Limb (tissue), 2 donors: ENCODE measurements around the gene TMEM256.

ENCODE experiments used
- DNase-seq, 2 donors: peaks; one replicate each; pipeline ENCODE4 v3.0.0-alpha.2; 2016; ENCODE audit errors: extremely low spot score in 2 of 2

Gene TMEM256

GRCh38 chr17:7431231-7431630 lies 27.3 kb upstream of the TMEM256 start:
- DNase-seq: no peak

DNA sequence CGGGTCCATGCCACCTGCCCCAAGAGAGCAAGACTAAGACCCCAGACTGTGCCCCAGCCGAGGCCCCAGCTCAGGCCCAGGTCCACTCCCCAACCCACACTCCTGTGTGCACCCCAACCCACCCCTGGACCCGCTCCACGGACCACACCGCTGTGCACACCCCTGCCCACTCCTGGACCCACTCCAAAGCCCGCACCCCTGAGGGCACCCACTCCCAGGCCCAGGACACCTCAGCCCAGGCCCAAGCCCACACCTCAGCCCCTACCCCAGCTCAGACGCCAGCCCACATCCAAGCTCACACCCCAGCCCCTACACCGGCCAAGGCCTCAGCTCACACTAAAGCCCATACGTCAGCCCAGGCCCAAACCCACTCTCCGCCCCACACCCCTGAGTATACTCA lies 25.8 kb upstream of the TMEM256 start:
- DNase-seq: no peak

DNA sequence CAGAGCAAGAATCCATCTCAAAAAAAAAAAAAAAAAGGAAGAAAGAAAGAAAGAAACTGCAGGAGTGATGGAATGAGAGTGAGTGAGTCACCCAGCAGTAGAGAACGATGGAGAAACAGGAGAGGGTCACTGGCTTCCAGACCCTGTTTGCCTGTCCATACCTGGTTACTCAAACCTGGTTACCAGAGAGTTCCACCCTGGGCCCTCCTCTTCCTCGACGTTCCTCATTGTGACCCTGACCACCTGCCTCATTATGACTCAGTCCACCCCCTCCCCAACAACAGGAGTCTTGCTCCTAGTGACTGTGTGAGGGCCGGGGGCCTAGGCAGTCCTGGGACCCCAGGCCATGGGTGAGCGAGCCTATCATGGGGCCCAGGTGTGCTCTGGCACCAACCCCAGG lies 24.7 kb upstream of the TMEM256 start, which contains the start of gene SPEM3:
SPEM3 (plus strand) TSS at position 301 of the 400 bp plus-strand sequence; CDS start at position 347, 46 bp downstream.
- DNase-seq: no peak

GRCh38 chr17:7427549-7427948 lies 23.7 kb upstream of the TMEM256 start:
- no peak for DNase-seq

- no peak for DNase-seq
Observed at GRCh38 chr17:7426896-7427489, 23.1 kb upstream of the TMEM256 start.

GRCh38 chr17:7426203-7426863 lies 22.4 kb upstream of the TMEM256 start:
- no peak for DNase-seq

DNA sequence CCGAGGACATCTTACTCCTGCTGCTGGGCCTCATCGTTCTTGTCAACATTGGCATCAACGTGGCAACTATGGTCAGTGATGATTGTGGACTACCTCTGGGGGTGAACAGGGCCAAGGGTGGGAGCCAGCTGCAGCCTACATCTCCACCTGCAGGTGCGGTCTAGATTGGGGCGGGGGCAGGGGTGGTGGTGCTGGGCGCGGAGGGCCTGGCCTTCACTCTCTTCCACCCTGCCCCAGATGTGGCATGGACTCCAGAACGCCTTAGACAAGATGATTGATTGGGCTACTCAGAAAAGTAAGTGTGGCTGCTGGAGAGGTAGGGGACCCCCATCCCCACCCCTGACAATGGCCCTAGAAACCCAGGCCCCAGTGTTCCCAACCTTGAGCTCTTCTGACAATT lies 21.9 kb upstream of the TMEM256 start:
- no peak for DNase-seq

- no peak for DNase-seq
Observed at GRCh38 chr17:7425316-7425715, 21.4 kb upstream of the TMEM256 start, which contains the start of gene SPEM2. SPEM2 (plus strand) TSS chr17:7425616; CDS start chr17:7425689, 73 bp downstream.

DNA sequence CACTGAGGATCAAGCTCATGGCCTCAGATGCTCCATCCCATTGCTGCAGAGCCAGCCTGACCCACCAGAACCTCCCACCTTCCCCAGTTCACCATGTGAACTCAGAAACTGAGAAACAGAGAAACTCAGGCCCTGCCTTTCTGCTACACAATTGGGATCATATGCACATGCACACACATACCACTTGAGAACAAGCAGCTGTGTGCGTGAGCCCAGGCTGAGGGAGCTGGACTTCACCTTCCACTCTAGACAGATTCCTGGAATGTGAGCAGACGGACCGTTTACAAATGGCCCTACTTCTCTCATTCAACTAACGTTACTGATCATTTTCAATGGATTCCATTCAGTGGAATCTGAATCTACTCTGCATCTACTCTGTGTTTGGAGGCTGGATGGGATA lies 19.8 kb upstream of the TMEM256 start:
- no peak for DNase-seq

GRCh38 chr17:7421186-7421585 lies 17.3 kb upstream of the TMEM256 start:
- DNase-seq: no peak

DNA sequence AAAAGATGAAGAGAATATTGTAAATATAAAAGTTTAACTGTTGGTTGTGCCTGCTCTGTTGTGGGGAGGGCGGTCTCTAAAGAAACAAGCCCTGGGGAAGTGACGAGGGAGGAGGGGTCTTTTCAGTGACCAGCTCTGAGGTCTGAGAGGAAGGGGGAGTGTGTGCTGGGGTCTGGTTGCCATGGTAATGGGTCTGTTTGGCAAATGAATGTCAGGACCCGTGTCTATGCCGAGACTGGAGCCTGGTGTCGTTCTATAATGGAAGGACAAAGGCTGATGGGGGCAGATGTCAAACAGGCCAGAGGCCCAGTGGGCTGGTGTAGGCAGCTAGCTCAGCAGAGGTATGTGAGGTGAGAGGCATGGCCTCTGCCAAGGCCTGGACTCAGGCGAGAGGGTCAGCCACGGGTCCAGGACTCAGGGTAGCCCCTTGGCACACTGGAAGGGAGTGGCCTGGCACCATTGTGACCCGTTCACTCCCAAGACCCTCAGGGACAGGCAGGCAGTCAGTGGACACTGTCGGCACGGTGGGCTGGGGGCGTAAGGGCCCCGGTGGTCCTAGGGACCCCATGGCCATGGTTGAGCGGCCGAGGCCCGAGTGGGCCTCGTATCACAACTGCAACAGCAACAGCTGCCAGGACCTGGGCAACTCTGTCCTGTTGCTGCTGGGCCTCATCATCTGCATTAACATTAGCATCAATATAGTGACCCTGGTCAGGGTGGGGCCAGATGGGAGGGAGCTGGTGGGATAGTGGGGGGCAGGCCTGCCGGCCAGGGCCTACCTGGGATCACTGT lies 16.1 kb upstream of the TMEM256 start, which contains the start of gene SPEM1:
SPEM1 (plus strand) TSS at position 506 of the 792 bp plus-strand sequence; CDS start at position 567, 61 bp downstream.
- DNase-seq: no peak

GRCh38 chr17:7418472-7419152 lies 14.7 kb upstream of the TMEM256 start:
- DNase-seq: peak in 1 of 2 donors; percentile 36

GRCh38 chr17:7417056-7417655 lies 13.3 kb upstream of the TMEM256 start:
- DNase-seq: no peak

DNA sequence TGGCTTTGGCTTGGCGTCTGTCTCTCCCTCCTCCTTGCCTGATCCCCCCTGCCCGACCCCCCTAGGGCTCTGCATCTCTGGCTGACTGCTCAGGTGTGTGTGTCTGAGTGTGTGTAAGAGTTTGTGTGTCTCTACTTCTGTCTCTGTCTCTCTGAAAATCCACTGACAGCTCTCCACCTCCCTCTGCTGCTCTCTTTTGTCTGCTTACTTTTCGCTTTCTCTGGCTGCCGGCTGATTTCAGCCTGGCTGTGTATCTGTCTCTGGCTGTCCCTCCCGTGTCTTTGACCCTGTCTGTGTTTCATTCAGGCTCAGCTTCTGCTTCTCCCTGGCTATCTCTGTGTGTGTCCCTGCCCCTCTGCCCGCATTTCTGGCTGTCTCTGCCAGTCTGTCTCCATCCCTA lies 12.4 kb upstream of the TMEM256 start:
- no peak for DNase-seq

DNA sequence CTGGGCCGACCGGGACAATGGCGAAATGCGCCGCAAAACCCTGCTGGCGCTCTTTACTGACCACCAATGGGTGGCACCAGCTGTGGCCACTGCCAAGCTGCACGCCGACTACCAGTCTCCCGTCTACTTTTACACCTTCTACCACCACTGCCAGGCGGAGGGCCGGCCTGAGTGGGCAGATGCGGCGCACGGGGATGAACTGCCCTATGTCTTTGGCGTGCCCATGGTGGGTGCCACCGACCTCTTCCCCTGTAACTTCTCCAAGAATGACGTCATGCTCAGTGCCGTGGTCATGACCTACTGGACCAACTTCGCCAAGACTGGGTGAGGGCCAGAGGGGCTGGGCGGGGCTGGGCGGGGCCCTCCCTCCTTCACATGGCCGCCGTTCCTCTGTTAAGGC lies 11.9 kb upstream of the TMEM256 start:
- no peak for DNase-seq

DNA sequence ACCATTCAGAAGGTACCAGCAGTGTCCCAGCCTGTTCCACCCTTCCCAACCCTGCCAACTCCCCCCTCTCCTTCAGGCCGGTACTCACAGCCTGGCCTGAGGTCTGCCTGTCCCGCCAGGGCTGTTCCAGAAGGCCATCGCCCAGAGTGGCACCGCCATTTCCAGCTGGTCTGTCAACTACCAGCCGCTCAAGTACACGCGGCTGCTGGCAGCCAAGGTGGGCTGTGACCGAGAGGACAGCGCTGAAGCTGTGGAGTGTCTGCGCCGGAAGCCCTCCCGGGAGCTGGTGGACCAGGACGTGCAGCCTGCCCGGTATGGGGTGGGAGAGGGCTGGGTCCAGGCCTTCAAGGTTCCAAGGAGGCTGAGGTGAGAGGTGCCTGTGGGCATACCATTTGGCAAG lies 10.9 kb upstream of the TMEM256 start:
- no peak for DNase-seq

DNA sequence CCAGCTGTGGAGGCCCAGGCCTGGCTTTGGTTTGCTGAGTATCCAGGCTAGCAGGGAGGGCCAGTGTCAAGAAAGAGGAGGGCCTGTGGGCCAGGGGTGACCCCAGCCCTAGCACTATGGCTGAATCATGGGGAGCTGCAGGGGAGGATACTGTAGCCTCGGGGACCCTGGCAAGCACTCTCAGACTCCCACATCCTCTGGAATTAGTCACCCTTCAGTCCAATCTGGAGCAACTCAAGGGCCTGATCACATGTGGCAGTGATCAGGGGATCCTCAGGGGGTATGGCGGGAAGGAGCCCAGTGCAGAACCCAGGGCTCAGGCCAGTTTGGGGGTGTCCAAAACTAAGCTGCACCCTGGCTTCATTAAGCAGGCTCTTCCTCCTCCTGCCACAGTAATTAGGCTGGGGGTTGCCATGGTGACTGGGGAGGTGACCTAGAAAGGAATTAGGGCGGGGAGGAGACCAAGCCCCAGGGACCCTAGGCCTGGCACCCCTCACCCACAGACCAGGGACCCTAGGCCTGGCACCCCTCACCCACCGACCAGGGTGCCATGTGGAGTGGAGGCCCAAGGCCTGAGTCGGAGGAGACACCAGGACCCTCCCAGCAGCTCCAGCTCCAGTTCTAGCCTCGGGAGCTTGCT lies 9.6 kb upstream of the TMEM256 start:
- no peak for DNase-seq

- DNase-seq: no peak
Observed at GRCh38 chr17:7411427-7411750, 7.5 kb upstream of the TMEM256 start.

DNA sequence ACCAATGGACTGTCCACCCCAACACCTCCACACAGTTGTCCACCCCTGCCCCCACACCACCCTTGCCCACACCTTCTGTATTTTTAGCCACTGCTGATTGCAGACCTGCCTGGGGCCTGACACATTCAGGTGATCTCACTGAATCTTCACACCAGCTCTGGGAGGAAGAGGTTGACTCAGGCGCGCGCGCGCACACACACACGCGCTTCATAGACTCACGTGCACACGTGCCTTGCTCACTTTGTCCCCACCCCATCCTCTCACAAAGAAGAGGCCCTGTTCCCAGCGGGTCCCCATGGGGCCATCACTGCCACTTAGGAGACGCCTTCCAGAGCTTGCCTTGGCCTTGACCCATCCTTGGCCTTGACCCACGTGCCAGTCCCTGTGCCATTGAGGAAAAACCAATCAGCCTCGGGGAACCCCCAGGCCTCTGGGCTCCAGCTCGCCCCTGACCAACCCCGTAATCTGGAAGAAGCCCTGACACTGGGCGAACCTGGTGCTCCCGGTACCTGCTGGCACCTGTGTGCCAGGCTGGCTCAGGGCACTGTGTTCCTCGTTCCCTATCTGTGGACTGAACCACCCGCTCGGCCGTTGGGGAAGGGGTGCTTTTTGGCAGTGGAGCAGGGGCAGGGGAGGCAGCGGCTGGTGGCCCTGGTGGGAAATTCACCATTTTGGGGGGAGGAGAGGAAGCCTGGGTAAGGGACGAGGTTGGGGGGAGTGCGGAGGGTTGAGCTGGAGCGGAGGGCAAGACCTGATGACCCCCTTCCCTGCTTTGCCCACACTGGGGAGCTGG lies 6.9 kb upstream of the TMEM256 start:
- no peak for DNase-seq

- no peak for DNase-seq
Observed at GRCh38 chr17:7409716-7410115, 5.8 kb upstream of the TMEM256 start.
